GM21381 (cell line): ENCODE data around the gene GAS1.
A peak's percentile ranks its signal among the peaks of the same experiment; 100 is the strongest.

Source experiments
- ATAC-seq: cut with Tn5 transposase; IDR thresholded peaks from one replicate; pipeline ENCODE4 v1.9.1; 2021; ENCODE audit warnings: mild to moderate bottlenecking, moderate library complexity; ENCODE audit not compliant: unreplicated experiment

The GAS1 gene

GRCh38 chr9:86965636-86966395, 18.5 kb upstream of the GAS1 start:
- ATAC-seq, result no peak

DNA sequence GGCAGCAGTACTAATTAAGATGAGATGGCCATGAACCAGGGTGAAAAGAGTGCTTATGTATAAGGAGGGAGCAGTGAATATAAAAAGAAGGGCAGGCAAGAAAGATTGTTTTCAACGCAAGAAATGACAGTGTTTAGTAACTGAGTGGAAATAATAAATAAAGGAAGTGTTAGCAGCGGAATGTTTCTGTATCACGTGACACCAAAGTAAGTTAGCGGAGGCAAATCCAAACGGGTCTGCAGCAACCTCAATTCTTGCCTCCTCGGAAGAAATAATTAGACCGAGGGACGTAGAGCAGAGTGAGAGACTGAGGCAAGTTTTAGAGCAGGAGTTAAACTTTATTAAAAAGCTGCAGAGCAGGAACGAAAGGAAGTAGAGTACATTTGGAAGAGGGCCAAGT, 15.4 kb upstream of the GAS1 start:
- ATAC-seq, result no peak

- ATAC-seq, result no peak
Observed at GRCh38 chr9:86960938-86961337, 13.6 kb upstream of the GAS1 start.

- ATAC-seq, result no peak
Observed at GRCh38 chr9:86958203-86958602, 10.9 kb upstream of the GAS1 start.

- no peak for ATAC-seq
Observed at GRCh38 chr9:86955561-86955960, 8.3 kb upstream of the GAS1 start.

DNA sequence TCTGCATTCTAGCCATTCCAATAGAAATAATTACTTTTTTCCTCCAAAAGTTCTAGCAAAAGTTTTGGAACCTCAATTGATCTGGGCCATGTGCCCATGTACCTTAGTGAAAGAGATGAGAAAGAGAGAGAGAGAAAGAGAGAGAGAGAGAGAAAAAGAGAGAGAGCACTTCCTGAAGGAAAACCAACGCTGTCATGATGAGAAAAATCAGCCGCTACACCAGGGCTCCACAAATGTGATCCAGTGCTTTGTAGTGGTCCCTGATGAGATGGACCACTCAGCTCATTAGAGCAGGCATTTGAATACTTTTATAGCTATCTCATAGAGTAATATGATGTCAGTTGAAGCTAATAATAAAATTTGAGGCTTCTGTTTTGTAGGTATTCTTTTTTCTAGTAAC, 7.7 kb upstream of the GAS1 start:
- ATAC-seq, result no peak

GRCh38 chr9:86953181-86953580, 5.9 kb upstream of the GAS1 start:
- ATAC-seq, result no peak

- peak; percentile 63 for ATAC-seq
Observed at GRCh38 chr9:86948074-86948929, 996 bp upstream of the GAS1 start.

- peak; percentile 51 for ATAC-seq
Observed at GRCh38 chr9:86946201-86947145, 833 bp downstream of the GAS1 start.

DNA sequence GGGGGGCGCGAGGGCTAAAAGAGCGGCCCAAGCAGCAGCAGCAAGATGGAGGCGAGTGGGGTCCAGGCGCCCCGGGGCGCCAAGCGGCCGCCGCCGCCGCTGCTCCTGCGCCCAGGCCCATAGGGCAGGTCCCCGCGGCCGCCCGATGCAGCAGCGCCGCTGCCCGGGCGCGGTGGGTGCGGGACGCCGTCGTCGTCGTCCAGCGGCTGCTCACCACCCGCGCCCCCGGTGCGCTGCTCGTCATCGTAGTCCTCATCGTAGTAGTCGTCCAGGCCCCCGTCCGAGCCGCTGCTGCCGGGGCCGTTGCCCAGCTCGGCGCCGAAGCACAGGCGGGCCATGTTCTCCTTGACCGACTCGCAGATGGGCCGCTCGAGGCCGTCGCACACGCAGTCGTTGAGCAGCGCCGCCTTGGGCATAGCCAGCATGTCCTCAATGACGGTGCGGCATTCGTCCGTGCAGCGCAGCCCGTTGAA, 1.5 kb downstream of the GAS1 start:
- no peak for ATAC-seq

GRCh38 chr9:86944796-86945727, 2.2 kb downstream of the GAS1 start:
- no peak for ATAC-seq

- ATAC-seq, result no peak
Observed at GRCh38 chr9:86943201-86944113, 3.8 kb downstream of the GAS1 start.

DNA sequence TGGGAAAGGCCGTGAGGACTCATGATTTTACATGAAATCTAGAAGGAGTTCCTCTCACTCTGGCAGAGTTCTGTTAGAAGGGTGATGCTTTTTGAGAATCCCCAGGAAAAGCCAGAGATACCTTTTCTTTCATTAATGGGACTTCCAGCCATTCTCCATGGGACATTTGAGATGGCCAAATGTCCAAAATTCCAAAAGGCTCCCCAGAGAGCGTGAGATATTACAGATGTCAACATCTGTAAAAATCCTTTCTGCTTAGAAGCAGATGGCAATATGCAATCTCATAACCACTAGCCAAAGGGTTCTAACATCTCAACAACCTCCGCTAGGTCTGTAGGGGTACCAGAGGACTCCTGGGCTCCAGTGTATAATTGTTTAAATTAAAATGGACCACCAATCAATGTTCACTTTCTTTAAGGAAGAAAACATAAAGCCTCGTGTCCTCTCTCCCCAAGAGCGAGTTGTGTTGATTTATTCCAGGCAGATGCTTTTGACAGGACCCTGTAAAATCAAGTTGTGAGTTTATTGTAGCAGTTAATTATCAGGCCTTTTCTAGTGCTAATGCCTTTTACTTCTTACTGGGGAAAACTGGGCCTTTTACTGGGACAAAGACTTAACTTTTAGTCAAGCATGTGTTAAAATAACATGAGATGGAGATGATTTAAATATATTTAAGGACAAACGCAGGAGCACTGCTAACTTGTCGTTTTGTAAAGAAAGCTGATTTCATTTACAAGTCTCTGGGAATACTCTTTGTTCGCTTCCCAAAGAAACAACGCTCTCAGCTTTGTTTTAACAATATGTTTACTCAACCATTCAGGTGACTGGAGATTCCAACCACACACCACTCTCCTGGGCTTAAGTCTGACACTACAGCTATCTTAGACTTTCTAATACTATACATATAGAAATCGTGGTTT, 4.8 kb downstream of the GAS1 start:
- no peak for ATAC-seq

- no peak for ATAC-seq
Observed at GRCh38 chr9:86941197-86941596, 6.1 kb downstream of the GAS1 start.

GRCh38 chr9:86940774-86941173, 6.5 kb downstream of the GAS1 start:
- no peak for ATAC-seq

DNA sequence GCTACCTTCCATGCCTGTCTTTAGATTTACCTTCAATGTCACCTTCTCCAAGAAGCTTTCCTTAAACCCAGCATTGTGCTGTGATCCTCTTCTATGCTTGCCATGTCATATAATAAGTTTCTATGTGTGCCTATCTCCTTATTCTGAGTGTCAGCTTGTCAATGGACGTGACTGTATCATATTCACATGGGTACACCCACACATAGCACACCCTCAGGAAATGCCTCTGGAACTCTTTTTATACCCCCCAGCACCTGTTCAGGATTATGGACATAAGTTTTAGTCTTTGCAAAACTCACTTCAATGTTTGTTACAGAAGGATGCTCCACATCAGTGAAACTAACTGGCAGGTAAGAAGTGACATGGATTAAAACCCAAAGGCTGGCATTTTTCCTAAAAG, 7.4 kb downstream of the GAS1 start:
- ATAC-seq, result no peak

GRCh38 chr9:86939321-86939720, 8.0 kb downstream of the GAS1 start:
- no peak for ATAC-seq

GRCh38 chr9:86938780-86939179, 8.5 kb downstream of the GAS1 start:
- ATAC-seq, result no peak
